GM20000 (cell line): ENCODE data around the gene SYCP2.

Experiments used
- DNase-seq: peaks from one replicate; pipeline ENCODE4 v3.0.0; 2012; ENCODE audit warnings: low spot score
- TF ChIP-seq, protein P1 (sequence below): IDR thresholded peaks from 2 replicates; pipeline ENCODE4 v1.5.1; 2012; ENCODE audit warnings: mild to moderate bottlenecking, control low read depth; ENCODE audit errors: extremely low read depth, missing control alignments

Gene SYCP2

DNA sequence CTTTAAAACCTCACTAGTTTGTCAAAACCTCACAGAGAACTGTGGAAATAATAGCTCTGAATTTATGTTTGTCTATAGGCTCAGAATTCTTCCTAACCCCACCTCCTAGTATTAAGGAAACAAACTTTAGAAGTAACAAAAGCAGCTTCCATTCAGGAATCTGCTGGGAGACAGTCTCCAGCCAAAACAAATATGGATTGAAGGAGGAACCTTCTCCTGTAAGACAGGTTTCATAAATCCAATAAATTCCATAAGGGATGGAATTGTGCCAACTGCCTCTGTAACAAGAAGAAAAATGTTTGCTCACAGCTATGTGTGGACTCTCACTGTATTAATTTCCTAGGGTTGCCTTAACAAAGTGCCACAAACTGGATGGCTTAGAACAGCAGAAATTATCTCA lies 7.5 kb downstream of the SYCP2 start:
- TF ChIP-seq, protein P1, sequence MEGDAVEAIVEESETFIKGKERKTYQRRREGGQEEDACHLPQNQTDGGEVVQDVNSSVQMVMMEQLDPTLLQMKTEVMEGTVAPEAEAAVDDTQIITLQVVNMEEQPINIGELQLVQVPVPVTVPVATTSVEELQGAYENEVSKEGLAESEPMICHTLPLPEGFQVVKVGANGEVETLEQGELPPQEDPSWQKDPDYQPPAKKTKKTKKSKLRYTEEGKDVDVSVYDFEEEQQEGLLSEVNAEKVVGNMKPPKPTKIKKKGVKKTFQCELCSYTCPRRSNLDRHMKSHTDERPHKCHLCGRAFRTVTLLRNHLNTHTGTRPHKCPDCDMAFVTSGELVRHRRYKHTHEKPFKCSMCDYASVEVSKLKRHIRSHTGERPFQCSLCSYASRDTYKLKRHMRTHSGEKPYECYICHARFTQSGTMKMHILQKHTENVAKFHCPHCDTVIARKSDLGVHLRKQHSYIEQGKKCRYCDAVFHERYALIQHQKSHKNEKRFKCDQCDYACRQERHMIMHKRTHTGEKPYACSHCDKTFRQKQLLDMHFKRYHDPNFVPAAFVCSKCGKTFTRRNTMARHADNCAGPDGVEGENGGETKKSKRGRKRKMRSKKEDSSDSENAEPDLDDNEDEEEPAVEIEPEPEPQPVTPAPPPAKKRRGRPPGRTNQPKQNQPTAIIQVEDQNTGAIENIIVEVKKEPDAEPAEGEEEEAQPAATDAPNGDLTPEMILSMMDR, result no peak
- no peak for DNase-seq

DNA sequence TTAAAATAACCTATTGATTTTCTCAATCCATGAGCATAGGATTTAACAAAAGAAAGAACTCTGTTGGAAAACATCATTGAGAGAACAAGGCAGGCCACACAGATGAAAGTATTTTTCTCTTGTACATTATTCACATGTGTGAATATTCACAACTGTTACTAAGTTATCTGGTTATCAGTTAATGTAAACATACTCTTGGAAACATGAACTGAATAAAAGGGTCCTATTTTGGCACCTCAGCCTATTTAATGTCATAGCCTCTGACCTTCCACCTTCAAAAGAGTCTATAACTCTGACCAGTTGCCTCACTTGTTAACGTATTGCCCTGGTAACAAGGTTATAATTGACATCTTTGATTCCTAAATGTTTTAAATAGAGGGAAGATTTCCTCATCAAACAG lies 8.1 kb downstream of the SYCP2 start:
- no peak for DNase-seq
- TF ChIP-seq, protein P1, result no peak

DNA sequence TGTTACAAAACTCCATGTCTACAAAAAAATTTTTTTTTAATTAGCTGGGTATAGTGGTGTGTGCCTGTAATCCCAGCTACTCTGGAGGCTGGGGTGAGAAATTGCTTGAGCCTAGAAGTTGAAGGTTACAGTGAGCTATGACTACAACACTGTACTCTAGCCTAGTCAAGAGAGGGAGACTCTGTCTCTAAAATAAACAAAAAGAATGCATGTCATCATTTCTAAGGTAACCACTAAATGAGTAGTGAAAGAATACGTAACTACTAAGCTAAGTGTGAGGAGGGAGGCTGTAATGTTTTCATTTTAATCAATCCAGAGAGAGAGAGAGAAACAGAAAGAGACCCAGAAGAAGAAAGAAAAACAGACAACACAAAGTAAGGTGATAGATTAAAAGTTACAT lies 9.9 kb downstream of the SYCP2 start:
- TF ChIP-seq, protein P1, result no peak
- no peak for DNase-seq

DNA sequence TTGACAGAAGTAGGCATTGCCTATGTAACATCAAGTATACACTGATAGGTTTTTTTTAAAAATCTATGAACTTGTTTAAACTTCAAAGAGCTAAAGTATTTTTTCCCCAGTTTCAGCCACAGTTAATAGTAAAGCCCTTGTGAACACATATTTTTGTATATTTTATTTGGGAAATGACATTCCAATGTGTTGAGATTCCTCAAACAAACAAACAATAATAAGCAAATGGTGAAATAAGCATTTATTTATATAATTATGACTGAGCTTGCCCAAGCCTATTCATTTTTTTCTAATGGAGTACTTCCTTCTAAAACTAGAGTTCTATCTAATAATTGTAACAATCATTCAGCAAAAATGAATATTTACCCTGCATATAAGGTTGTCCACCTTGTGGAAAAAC lies 12.5 kb downstream of the SYCP2 start:
- TF ChIP-seq, protein P1, result no peak
- DNase-seq, result no peak

DNA sequence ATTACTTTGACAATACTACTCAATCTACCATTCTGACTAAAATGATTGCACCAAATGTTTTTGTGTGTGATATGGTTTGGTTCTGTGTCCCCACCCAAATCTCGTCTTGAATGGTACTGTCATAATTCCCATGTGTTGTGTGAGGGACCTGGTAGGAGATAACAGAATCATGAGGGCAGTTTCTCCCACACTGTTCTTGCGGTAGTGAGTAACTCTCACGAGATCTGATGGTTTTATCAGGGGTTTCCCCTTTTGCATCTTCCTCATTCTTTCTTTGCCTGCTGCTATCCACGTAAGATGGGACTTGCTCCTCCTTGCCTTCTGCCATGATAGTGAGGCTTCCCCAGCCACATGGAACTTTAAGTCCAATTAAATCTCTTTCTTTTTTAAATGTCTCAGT lies 20.8 kb downstream of the SYCP2 start:
- TF ChIP-seq, protein P1, result no peak
- DNase-seq, result no peak

DNA sequence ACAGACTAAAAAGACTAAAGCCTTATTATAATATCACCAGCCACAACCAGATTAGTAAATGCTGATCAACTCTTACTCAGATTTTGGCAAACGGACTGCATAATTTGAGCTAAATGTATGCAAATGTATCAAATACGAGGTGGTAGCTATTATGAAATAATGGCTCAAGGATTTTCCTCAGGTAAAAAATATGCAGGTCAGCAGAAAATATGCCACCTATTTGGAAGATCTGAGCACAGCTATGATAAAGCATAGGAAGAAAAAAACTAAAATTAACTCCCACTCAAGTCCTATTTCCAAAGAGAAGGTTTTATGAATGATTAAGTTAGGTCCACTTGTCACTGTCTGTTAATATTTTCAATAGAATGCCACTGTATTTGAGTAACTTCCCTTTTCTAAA lies 22.4 kb downstream of the SYCP2 start:
- no peak for DNase-seq
- TF ChIP-seq, protein P1, result no peak

DNA sequence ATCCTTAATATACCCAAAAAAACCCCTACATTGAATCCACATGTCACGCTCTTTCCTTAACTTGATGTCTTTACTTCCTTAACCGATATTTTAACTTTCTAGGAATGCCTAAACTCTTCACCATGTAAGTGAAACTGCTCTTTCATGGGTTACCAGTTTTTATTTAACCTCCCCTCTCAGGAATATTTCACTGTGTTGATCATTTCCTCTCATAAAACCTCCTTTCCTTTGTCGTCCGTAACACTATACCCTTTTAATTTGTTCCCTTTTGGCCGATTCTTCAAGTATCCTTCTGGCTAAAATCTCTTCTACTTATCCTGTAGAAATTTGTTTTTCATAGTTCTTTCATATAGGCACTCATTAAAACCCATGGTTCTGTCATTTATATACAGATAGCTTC lies 24.6 kb downstream of the SYCP2 start:
- no peak for DNase-seq
- TF ChIP-seq, protein P1, result no peak

DNA sequence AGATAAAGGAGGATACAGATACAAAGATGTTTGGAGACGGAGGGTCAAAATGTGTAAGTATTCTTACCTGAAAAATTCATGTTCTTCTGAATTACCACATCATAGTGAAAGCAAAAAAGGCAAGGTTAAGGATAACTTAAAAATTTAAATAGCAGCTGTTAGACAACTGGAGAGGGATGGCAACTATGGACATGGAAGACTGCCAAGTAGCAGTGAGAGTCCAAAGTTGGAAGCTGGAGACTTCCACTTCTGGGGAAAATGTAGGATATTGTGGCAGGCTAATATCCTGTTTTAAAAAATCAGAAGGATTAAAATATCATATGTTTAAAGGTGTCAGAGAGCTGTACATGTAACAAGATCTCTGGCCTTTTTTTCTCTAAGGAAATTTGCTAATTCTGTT lies 29.8 kb downstream of the SYCP2 start:
- DNase-seq, result no peak
- TF ChIP-seq, protein P1, result no peak
